ENCODE data around the gene MLPH.

The MLPH gene

DNA sequence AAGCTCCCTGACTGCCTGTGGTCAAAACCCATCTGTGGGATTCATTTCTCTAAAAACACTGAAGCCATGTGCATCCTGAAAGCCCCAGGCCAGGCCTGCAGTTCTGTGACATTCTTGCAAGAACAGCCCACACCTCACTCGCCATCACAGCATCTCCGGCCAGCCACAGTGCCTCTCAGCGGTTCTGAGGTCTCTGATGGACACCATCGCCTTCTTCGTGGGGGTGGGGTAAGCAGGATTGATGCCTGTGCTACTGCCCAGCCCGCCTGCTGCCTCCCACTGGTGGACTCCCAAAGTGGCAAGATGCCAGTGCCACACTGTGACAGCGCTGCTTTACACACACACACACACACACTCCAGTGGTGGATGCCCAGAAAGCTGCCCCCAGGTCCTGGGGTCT is 74.2 kb downstream of the MLPH start:
- DNase-seq (ENCODE audit: low read depth) = no peak
- no peak overlapping the region for H3K4me3 ChIP-seq (ENCODE audit: low read depth, low read length)
- TF ChIP-seq, protein P1, sequence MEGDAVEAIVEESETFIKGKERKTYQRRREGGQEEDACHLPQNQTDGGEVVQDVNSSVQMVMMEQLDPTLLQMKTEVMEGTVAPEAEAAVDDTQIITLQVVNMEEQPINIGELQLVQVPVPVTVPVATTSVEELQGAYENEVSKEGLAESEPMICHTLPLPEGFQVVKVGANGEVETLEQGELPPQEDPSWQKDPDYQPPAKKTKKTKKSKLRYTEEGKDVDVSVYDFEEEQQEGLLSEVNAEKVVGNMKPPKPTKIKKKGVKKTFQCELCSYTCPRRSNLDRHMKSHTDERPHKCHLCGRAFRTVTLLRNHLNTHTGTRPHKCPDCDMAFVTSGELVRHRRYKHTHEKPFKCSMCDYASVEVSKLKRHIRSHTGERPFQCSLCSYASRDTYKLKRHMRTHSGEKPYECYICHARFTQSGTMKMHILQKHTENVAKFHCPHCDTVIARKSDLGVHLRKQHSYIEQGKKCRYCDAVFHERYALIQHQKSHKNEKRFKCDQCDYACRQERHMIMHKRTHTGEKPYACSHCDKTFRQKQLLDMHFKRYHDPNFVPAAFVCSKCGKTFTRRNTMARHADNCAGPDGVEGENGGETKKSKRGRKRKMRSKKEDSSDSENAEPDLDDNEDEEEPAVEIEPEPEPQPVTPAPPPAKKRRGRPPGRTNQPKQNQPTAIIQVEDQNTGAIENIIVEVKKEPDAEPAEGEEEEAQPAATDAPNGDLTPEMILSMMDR (IDR thresholded peaks at IDR 0.05; ENCODE audit: low read depth, low read length) = no peak
- TF ChIP-seq MAX (IDR thresholded peaks at IDR 0.05; ENCODE audit: low read depth, low read length) (no peak), MYC (IDR thresholded peaks at IDR 0.05; ENCODE audit: low read depth, low read length) (no peak), POLR2A (IDR thresholded peaks at IDR 0.05; ENCODE audit: extremely low read depth, insufficient read length) (no peak)

DNA sequence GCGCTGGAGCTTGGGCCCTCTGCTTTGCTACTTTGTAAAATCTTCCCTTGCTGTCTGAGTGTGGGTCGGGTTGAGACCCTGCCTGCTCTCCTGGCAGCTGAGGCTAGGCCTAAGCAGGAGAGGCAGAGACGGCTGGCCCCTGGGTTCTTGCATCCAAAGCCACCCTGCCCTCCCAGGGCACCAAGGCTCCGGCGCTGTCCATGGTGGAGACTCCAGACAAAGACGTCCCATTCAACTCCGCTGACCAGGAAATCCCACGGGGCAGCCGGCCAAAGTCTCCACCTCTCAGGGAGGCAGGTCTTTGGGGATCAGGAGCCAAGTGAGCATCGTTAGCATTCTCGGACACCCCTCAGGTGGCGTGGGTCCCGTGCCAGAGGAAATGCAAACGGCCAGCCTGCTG is 76.8 kb downstream of the MLPH start:
- no peak overlapping the region for H3K4me3 ChIP-seq (ENCODE audit: low read depth, low read length)
- TF ChIP-seq MYC (IDR thresholded peaks at IDR 0.05; ENCODE audit: low read depth, low read length) = no peak
- TF ChIP-seq MAX (IDR thresholded peaks at IDR 0.05; ENCODE audit: low read depth, low read length) = no peak
- TF ChIP-seq, protein P1 (IDR thresholded peaks at IDR 0.05; ENCODE audit: low read depth, low read length) = no peak
- TF ChIP-seq POLR2A (IDR thresholded peaks at IDR 0.05; ENCODE audit: extremely low read depth, insufficient read length) = no peak
- DNase-seq (ENCODE audit: low read depth) = peak; percentile 27

DNA sequence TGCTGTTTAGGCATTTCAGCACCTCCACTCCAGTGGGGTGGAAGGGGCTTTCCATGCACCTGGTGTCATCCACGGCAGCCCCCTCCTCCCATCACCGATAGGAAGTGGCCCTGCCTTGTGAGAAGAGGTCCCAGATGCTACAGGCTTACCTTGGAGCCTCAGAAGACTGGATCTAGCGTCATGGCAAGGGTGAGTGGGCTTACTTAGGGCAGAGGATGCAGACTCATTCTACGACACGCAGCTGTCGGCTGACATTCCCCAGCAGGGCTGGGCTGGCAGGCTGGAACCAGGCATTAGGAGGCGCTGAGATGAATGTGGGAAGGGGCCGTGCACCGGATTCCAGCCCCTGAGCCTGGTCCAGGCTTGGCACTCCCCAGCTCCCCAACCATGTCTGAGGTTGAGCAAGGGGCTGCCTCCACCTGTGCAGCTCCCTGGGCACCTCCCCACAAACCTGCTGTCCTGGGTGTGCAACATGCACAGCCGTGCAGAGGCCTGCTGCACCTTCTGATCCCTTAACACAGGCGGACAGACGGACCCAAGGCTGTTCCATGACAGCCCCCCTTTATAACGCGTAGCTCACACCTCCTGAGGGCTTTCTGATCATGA is 77.6 kb downstream of the MLPH start:
- H3K4me3 ChIP-seq (ENCODE audit: low read depth, low read length) = no peak overlapping the region
- no peak for DNase-seq (ENCODE audit: low read depth)
- TF ChIP-seq, protein P1 (IDR thresholded peaks at IDR 0.05; ENCODE audit: low read depth, low read length) = no peak
- TF ChIP-seq MAX (IDR thresholded peaks at IDR 0.05; ENCODE audit: low read depth, low read length) (no peak), MYC (IDR thresholded peaks at IDR 0.05; ENCODE audit: low read depth, low read length) (no peak), POLR2A (IDR thresholded peaks at IDR 0.05; ENCODE audit: extremely low read depth, insufficient read length) (no peak)

- H3K4me3 ChIP-seq (ENCODE audit: low read depth, low read length) = no peak overlapping the region
- DNase-seq (ENCODE audit: low read depth) = no peak
- no peak for TF ChIP-seq POLR2A (IDR thresholded peaks at IDR 0.05; ENCODE audit: extremely low read depth, insufficient read length)
Observed at GRCh38 chr2:237565974-237566373, 78.9 kb downstream of the MLPH start.

DNA sequence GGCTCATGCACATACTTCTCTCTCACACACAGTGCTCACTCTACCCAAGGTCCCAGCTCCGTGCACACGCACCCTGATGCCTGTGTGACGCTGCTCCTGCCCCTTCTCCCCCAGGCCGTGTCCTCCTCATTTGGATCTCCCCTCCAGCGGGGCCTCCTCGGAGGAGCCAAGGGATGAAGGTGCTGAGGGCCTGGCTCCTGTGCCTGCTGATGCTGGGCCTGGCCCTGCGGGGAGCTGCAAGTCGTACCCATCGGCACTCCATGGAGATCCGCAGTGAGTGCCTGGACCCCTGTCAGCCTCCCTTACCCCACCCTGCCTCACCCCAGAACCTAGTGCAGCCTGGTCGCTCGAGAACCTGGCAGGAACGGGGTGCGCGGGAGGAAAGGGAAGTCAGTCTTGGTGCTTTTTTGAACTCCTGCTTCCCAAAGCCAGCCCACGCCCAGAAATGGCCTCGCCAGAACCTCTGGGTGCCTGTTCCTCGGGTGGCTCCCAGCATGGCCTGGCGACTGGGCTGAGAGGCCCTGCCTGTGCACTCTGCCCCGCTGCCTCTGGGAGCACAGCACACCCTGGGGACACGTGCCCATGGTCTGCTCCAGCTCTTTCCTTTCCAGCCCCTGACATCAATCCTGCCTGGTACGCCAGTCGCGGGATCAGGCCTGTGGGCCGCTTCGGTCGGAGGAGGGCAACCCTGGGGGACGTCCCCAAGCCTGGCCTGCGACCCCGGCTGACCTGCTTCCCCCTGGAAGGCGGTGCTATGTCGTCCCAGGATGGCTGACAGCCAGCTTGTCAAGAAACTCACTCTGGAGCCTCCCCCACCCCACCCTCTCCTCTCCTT is 79.6 kb downstream of the MLPH start, which contains the start of gene PRLH:
PRLH (plus strand) TSS at position 174 of the 835 bp plus-strand sequence; CDS start at position 174, 0 bp downstream.
- H3K4me3 ChIP-seq (ENCODE audit: low read depth, low read length) = no peak within 1 kb of the TSS
- no peak for DNase-seq (ENCODE audit: low read depth)
- no peak for TF ChIP-seq POLR2A (IDR thresholded peaks at IDR 0.05; ENCODE audit: extremely low read depth, insufficient read length)
- no peak for TF ChIP-seq MAX (IDR thresholded peaks at IDR 0.05; ENCODE audit: low read depth, low read length)
- no peak for TF ChIP-seq MYC (IDR thresholded peaks at IDR 0.05; ENCODE audit: low read depth, low read length)
- TF ChIP-seq, protein P1 (IDR thresholded peaks at IDR 0.05; ENCODE audit: low read depth, low read length) = no peak

DNA sequence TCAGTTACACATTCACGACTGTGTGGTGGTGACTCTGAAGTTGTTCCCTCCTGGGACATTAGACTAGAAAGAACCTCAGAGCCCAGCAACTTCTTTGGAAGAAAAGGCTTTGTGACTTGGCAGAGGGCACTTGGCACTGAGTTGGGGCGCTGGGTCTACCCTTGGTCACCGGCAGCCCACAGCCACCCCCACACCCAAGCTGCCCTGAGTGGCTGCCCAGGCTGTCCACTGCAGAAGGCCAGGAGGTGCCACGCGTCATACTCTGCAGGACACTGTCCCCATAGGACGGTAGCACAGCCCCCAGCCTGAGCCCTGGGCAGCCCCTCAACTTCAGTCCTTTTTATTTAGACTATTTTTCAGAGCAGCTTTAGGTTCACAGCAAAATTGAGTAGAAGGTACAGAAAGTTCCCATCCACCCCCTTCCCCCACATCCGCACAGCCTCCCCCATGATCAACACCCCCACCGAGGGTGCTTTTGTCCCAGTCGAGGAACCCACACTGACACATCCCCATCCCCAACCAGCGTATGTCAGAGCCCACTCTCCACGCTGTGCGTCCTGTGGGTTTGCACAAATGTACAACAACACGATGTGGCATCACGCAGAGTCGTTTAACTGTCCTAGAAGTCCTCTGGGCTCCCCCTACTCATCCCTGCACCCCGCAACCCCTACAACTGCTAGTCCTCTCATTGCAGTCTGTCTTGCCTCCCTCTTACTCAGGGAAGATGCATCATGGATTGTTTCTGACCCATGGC is 80.4 kb downstream of the MLPH start:
- no peak for DNase-seq (ENCODE audit: low read depth)
- H3K4me3 ChIP-seq (ENCODE audit: low read depth, low read length) = no peak overlapping the region
- TF ChIP-seq POLR2A (IDR thresholded peaks at IDR 0.05; ENCODE audit: extremely low read depth, insufficient read length) (no peak), MAX (IDR thresholded peaks at IDR 0.05; ENCODE audit: low read depth, low read length) (no peak), MYC (IDR thresholded peaks at IDR 0.05; ENCODE audit: low read depth, low read length) (no peak)
- TF ChIP-seq, protein P1 (IDR thresholded peaks at IDR 0.05; ENCODE audit: low read depth, low read length) = no peak

All from NB4 (cell line).